ENCODE results near the gene LRRN1.
A peak's percentile ranks its signal among the peaks of the same experiment; 100 is the strongest.

The LRRN1 gene

GRCh38 chr3:3799173-3800079 is at the start of gene LRRN1:
TSS of gene LRRN1 (plus strand) at chr3:3799431. CDS start at chr3:3844642, 45,211 bp downstream.
- peak; percentile 67 for DNase-seq

DNA sequence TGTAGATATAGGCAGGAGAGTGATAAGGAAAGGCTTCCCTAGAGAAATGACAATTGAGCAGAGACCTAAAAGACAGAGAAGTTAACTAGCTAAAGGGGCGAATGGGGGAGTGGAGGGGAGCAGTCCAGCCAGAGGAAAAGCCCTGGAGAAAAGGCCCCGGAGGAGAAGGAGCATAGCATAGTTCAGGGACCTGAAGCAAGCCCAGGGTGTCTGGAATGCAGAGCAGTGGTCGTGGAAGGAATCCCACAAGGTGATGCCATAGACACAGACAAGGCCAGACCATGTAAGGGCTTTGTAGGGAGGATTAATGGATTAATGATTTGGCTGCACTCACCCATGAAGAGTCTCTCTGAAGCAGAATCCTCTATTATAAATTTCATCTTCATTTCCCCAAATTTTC is 45.8 kb upstream of the LRRN1 start:
- DNase-seq = no peak

DNA sequence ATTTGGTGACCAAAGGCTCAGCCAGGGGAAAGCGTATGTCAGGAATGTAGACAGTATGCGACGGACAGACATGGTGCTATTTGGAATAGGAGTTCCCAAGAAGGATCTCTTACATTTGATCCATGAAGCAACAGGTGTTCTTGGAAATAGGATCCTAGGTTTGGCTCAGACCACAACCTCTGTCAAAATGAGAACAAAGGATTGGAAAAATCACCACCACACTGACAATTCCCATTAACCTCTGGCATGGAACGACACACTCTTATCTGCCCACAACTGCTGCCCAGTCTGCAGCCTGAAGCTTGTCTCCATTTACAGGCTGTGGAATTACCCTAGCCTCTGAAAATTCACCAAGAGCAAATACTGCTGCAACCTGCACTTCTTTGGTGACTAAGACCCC is 33.6 kb upstream of the LRRN1 start:
- no peak for DNase-seq

DNA sequence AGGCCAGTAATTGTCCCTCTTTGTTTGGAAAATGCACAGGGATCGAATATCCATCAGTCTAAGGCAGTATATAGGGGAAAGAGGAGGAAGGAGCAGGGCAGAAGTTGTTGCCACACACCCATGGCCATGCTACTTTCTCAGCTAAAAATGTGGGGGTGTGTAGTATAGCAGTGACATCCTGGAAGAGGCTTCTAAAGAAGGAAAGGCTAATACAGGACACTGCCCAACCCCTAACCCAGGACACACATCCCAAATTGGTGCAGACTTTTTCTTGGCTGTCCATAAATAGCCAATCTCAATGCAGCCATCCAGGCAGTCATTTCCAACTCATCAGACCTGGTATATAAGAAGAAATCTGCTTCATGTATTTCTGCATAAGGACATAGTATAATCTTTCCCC is 33.1 kb upstream of the LRRN1 start:
- no peak for DNase-seq

DNA sequence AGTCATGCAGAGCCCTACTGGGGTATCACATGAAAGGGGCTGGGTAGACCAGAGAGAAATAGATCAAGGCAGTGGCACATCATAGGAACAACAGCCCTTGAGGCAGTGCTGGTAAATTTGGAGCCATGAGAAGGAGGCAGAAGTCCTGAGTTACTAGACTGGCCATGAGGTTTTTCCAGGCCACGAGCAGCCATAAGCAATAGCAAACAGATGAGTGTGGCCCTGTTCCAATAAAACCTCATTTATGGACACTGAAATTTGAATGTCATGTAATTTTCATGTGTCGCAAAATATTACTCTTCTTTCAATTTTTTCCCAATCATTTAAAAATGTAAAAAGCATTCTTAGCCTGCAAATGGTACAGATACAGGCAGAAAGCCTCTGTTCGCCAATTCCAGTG is 28.1 kb upstream of the LRRN1 start:
- DNase-seq = no peak

GRCh38 chr3:3771567-3771966 is 27.7 kb upstream of the LRRN1 start:
- no peak for DNase-seq

GRCh38 chr3:3772338-3772737 is 26.9 kb upstream of the LRRN1 start:
- DNase-seq = no peak

- DNase-seq = no peak
Observed at GRCh38 chr3:3772920-3773319, 26.3 kb upstream of the LRRN1 start.

DNA sequence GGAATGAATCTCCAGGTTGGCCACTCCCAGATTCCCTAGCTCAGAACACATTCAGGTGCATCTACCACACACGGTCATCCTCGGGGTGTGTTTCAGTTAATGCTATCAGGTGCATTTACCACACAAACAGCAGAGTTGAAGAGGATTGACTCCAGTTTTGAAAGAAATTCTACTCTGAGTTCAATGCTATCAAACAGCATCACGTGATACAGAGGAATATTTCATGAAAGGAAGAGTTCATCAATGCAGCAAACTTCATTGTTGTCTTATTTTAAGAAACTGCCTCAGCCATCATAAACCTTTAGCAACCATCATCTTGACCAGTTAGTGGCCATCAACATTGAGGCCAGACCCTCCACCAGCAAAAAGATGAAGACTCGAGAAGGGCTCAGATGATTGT is 22.6 kb upstream of the LRRN1 start:
- no peak for DNase-seq

- DNase-seq = no peak
Observed at GRCh38 chr3:3778216-3778615, 21.0 kb upstream of the LRRN1 start.

- DNase-seq = no peak
Observed at GRCh38 chr3:3778641-3779270, 20.5 kb upstream of the LRRN1 start.

DNA sequence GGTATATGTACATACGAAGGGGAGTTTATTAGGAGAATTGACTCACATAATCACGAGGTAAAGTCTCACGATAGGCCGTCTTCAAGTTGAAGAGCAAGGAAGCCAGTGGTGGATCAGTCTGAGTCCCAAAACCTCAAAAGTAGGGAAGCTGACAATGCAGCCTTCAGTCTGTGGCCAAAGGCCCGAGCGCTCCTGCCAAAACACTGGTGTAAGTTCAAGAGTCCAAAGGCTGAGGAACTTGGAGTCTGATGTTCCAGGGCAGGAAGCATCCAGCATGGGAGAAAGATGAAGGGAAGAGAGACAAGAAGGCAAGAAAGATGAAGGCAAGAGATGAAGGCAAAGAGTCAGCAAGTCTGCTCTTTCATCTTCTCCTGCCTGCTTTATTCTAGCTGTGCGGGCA is 16.8 kb upstream of the LRRN1 start:
- no peak for DNase-seq

GRCh38 chr3:3783210-3783609 is 16.0 kb upstream of the LRRN1 start:
- no peak for DNase-seq

GRCh38 chr3:3783696-3784095 is 15.5 kb upstream of the LRRN1 start:
- no peak for DNase-seq

GRCh38 chr3:3792391-3792790 is 6.8 kb upstream of the LRRN1 start:
- DNase-seq = no peak

- peak; percentile 17 for DNase-seq
Observed at GRCh38 chr3:3798631-3799113, 559 bp upstream of the LRRN1 start.

GRCh38 chr3:3800080-3800455 is 837 bp downstream of the LRRN1 start:
- peak; percentile 20 for DNase-seq

- DNase-seq = no peak
Observed at GRCh38 chr3:3800685-3801493, 1.7 kb downstream of the LRRN1 start.

- DNase-seq = no peak
Observed at GRCh38 chr3:3801494-3801841, 2.2 kb downstream of the LRRN1 start.

DNA sequence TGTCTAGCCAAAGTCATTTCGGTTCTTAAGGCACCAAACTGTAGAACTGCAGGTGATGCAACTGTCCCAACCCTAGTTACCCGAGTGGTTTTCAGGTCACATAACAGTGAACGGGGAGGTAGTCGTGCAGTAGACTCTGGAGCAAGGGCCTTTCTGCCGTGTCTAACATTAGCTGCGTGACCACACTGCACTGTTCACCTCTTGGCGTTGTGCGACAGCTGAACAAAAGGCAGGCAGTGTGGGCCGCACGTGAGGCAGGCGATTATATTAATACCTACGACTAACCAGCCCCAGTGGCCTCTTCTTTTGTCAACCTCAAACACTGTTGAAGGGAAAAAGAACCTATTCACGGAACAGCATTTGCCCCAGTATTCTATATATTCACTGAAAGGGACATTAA is 2.8 kb downstream of the LRRN1 start:
- DNase-seq = no peak

- DNase-seq = no peak
Observed at GRCh38 chr3:3804560-3804959, 5.3 kb downstream of the LRRN1 start.

DNA sequence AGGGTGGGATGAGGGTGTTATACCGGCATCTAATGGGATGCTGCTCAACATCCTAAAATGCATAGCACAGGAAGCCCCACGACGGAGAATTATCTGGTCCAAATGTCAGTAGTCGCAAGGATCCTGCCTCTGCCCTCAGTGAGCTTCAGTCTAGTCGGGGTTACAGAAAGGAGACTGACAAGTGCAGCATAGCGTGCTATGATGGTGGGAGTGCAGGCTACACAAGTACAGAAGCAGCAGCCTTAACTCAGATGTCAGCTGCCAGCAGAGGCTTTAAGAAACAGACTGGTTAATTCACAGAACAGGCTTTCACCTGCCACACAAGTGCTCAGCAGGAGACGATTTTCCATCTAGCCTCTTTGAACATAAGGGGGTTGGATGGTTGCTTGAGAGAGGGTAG is 6.9 kb downstream of the LRRN1 start:
- no peak for DNase-seq

DNA sequence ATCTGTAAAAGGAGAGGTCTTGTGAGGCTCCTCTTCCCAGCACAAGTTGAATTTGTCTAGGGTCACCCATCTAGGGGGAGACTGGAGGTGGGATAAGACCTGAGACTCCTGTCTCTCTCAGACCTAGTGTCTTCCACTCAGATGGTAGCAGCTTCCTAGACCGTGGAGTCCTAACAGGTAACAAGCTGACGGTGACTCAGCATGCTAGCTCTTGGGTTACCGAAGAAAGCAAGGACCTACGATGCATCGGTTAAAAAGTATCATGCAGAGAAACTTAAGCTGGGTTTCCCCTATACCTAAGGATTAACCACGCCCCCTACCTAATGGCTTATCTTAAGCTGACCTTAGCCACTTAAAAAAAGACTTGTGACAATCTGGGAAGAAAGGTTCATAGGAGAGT is 7.6 kb downstream of the LRRN1 start:
- DNase-seq = no peak

DNA sequence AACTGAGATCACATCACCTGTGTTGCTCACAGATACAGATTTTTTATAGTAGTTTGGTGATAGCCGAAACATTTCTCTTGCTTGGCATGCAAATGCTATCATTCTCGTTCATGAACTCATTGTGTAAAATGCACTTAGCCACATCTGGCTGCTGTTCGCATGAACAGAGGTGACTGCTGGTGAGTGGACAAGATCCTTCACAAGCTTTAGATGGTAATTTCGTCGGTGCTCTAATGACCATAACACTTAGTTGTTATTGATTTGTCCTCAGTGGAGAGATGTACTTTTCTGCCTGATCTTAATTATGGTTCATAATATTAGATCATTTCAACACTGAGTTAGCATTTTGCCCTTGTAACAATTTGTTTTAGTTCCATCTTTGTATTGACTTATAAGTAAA is 13.8 kb downstream of the LRRN1 start:
- DNase-seq = no peak
